ENCODE data around the gene SPATS2L.

- TF ChIP-seq TEAD1 (CRISPR knock-in tag; IDR thresholded peaks at IDR 0.05) (no peak), JUN (CRISPR knock-in tag; IDR thresholded peaks at IDR 0.05) (no peak), CTCF (IDR thresholded peaks at IDR 0.05) (no peak), NR2C2 (CRISPR knock-in tag; IDR thresholded peaks at IDR 0.05) (no peak), SMAD4 (CRISPR knock-in tag; IDR thresholded peaks at IDR 0.05) (no peak), CBFB (CRISPR knock-in tag; IDR thresholded peaks at IDR 0.05; ENCODE audit: low read depth) (no peak), MXD4 (CRISPR knock-in tag; IDR thresholded peaks at IDR 0.05; ENCODE audit: borderline replicate concordance) (no peak), NFYB (CRISPR knock-in tag; conservative IDR thresholded peaks at IDR 0.05; ENCODE audit: low read depth) (no peak), ZNF416 (CRISPR knock-in tag; IDR thresholded peaks at IDR 0.05) (no peak), FOXJ3 (CRISPR knock-in tag; IDR thresholded peaks at IDR 0.05; ENCODE audit: borderline replicate concordance) (no peak), AFF4 (CRISPR knock-in tag; IDR thresholded peaks at IDR 0.05; ENCODE audit: borderline replicate concordance) (no peak), NR3C1 (CRISPR knock-in tag; conservative IDR thresholded peaks at IDR 0.05; ENCODE audit: low read depth) (no peak)
These were observed 8.5 kb upstream of the SPATS2L start for GRCh38 chr2:200297989-200298388.
